ENCODE results near the gene ZNF780B.

The ZNF780B gene

DNA sequence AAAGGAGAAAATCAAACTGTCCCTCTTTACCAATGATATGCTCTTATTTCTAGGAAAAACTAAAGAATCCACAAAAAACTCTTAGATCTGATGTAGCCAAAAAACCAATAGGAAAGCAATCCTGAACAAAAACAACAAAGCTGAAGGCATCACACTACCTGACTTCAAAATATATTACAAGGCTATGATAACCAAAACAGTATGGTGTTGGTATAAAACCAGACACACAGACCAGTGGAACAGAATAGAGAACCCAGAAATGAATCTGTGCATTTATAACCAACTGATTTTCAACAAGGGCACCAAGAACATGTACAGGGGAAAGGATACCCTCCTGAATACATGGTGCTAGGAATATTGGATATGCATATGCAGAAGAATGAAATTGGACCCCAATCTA, 68.9 kb downstream of the ZNF780B start:
- no peak overlapping the region for H3K4me3 ChIP-seq (replicated peaks; ENCODE audit: low read depth, low read length)
- TF ChIP-seq, protein P1, sequence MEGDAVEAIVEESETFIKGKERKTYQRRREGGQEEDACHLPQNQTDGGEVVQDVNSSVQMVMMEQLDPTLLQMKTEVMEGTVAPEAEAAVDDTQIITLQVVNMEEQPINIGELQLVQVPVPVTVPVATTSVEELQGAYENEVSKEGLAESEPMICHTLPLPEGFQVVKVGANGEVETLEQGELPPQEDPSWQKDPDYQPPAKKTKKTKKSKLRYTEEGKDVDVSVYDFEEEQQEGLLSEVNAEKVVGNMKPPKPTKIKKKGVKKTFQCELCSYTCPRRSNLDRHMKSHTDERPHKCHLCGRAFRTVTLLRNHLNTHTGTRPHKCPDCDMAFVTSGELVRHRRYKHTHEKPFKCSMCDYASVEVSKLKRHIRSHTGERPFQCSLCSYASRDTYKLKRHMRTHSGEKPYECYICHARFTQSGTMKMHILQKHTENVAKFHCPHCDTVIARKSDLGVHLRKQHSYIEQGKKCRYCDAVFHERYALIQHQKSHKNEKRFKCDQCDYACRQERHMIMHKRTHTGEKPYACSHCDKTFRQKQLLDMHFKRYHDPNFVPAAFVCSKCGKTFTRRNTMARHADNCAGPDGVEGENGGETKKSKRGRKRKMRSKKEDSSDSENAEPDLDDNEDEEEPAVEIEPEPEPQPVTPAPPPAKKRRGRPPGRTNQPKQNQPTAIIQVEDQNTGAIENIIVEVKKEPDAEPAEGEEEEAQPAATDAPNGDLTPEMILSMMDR (IDR thresholded peaks at IDR 0.05; ENCODE audit: low read depth, low read length, missing control alignments): no peak
- no peak for DNase-seq (ENCODE audit: extremely low read depth, low read depth)

DNA sequence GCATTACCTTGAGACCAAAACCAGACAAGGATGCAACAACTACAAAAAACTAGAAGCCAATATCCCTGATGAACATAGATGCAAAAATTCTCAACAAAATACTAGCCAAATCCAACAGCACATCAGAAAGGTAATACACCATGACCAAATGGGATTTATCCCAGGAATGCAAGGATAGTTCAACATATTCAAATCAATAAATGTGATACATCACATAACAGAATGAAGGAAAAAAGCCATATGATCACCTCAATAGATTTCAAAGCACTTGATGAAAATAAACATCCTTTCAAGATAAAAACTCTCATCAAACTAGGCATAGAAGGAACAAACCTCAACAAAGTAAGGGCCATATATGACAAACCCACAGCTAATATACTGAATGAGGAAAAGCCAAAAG, 69.4 kb downstream of the ZNF780B start:
- DNase-seq (ENCODE audit: extremely low read depth, low read depth): no peak
- TF ChIP-seq, protein P1 (IDR thresholded peaks at IDR 0.05; ENCODE audit: low read depth, low read length, missing control alignments): no peak

DNA sequence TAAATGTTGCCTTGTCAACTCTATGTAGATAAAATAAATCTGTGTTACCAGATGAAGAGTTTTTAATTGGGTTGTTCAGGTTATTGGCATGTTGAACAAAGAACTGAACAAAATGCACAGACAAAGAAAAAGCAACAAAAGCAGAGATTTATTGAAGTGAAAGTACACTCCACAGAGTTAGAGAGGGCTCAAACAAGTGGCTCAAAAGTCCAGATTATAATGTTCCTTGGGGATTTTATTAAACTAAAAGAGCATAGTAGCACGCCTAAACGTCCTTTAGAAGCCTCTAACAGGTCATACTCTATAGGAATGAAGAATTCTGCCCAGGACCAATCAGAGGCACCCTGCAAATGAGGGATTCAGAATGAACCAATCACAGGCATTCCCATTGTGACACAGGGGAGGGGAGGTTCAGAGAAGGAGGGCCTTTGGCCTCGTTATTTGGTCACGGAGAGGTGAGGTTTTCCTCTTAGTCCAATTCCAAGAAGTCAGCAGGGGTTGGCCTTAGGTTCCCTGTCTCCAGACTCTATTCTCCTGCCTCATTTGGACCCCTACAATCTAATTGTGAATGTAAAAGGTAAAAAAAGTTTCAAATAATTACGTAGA, 72.2 kb downstream of the ZNF780B start:
- no peak for DNase-seq (ENCODE audit: extremely low read depth, low read depth)
- TF ChIP-seq, protein P1 (IDR thresholded peaks at IDR 0.05; ENCODE audit: low read depth, low read length, missing control alignments): no peak
- no peak overlapping the region for H3K4me3 ChIP-seq (replicated peaks; ENCODE audit: low read depth, low read length)

More for the DNA sequence above, 69.4 kb downstream of the ZNF780B start:
- H3K4me3 ChIP-seq (replicated peaks; ENCODE audit: low read depth, low read length): no peak overlapping the region

DNA sequence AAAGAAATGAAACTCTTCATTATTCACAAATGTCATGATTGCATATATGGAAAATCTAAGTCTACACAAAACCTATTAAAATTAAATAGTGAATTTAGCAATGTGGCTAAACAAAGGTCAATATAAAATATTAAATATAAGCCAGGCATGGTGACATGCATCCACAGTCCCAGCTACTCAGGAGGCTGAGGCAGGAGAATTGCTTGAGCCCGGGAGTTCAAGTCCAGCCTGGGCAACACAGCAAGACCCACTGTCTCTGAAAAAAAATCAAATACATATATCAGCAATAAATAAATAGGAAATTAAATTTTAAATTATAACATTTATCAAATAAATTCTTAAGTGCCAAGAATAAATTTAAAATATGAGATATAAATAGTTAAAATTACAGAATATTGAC, 73.1 kb downstream of the ZNF780B start:
- DNase-seq (ENCODE audit: extremely low read depth, low read depth): no peak
- H3K4me3 ChIP-seq (replicated peaks; ENCODE audit: low read depth, low read length): no peak overlapping the region

More for the DNA sequence above, 73.1 kb downstream of the ZNF780B start:
- TF ChIP-seq, protein P1 (IDR thresholded peaks at IDR 0.05; ENCODE audit: low read depth, low read length, missing control alignments): no peak
